Forelimb muscle (tissue), 1 donor: ENCODE results near the gene SLC39A7. TPM values are rescaled to one million over a fixed set of nuclear protein-coding genes. Genes with fewer than 3 reads are reported as not detected.

Experiments
- DNase-seq: peaks from one replicate; pipeline ENCODE4 v3.0.0-alpha.2; 2013; ENCODE audit warnings: low read depth
- polyA plus RNA-seq: library from polyadenylated mRNA; unstranded; fragments of 120-200 nt; gene quantifications from one replicate; pipeline ENCODE4 v1.2.1, GENCODE V29; 2013; ENCODE audit not compliant: insufficient read length

SLC39A7 gene
- polyA plus RNA-seq, 1 donor: 75.0 TPM

DNA sequence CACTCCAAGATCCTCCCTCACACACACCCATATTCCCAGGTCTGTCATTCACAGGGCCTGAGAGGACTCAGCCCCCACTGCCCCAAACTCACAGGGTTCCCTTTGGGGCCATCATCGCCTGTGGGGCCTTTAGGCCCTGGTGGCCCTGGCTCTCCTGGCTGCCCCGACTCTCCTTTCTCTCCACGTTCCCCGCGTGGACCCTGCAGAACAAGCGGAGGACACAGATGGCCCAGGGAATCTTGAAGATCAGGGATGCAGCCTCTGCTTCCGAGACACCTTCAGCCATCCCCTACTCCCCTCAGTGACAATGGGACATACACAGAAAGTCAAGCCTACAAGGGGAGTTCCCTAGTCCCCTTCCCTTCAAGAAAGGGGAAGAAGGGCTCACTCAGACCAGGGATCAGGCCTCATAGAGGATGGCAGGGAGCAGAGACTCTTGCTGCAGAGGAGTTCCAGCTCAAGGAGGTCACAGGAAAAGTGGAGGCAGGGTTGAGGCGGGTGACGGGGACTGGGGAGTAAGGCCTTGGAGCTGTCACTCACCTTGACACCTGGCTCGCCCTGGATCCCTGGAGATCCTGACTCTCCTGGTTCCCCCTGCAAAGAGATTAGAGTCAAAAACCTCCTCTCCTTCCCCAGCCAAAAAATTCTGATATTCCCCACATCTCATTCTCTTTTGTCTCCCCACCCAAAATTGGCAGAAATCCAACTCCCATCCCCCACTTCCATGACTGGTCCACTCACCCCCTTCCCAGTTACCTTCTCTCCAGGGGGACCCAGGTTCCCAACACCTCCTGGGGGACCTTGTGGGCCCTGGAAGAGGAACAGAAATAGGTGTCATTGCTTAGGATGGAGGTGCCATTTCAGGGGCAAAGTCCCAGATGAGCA, 31.1 kb upstream of the SLC39A7 start:
- no peak for DNase-seq

DNA sequence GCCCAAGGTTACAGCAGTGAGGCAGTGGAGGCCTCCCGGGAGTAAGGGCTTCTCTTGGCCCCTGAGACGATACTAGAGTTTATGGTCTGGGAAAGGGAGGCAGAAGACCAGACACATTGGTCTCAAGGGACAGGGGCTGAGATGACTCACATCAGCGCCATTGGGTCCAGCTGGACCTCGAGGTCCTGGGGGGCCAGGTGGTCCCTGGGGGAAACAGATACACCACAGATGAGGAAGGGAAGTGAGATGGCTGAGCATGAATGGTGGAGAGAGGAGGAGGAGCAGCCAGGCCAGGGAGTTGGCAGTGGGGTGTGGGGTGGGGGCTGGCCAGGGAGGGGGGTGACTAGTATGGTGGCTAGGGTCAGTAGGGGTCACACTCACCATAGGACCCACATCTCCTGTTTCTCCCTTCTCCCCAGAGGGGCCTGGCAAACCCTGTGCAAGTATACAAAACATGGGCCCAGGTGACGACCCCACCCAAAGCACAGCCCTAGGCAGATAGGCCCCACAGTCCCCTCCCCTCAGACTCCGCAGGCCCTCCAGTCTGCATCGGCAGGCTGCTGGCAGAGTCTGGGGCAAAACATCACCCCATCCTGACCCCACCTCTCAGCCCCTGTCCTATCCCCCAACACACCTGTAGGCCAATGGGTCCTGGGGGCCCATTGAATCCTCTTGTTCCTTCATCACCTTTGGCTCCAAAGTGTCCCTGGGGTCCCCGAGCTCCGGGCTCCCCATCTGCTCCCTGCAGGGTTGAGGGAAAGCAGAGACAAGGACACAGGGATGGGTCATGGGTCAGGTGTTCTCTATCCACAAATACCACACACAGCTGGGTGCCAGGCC, 30.3 kb upstream of the SLC39A7 start:
- no peak for DNase-seq

DNA sequence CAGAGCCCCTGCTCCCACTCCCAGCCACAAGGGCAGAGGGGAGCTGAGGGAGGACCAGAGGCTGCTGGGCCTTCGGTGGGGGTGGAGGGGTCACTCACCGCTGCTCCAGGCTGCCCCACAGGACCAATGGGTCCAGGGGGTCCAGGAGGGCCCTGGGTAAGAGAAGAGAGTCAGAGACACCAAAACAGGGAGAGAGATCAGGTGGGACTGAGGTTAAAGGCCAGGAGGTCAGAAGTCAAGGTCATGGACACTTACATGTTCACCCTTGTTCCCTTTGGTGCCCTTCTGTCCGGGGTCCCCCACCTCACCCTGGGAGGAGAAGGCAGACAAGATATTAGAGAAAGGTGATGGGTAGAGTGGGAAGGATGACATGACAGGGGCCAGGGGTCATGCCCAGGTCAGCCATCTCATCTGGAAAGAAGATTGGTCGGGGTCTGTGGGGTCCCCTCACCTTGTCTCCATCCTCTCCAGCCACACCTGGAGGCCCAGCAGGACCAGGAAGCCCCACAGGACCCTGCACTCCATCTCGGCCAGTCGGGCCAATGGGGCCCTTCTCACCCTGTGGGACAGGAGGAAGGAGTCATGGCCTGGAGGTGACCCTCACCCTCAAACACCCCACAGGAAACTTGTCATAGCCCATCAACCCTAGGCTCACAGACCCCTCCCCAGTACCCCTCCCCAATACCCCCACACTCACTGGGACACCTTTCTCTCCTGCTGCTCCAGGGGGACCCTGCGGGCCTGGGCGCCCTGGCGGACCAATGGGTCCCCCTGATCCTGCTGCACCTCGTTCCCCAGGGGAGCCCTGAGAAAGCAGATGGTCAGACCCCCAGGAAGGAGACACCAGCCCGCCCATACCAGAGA, 29.4 kb upstream of the SLC39A7 start:
- no peak for DNase-seq

DNA sequence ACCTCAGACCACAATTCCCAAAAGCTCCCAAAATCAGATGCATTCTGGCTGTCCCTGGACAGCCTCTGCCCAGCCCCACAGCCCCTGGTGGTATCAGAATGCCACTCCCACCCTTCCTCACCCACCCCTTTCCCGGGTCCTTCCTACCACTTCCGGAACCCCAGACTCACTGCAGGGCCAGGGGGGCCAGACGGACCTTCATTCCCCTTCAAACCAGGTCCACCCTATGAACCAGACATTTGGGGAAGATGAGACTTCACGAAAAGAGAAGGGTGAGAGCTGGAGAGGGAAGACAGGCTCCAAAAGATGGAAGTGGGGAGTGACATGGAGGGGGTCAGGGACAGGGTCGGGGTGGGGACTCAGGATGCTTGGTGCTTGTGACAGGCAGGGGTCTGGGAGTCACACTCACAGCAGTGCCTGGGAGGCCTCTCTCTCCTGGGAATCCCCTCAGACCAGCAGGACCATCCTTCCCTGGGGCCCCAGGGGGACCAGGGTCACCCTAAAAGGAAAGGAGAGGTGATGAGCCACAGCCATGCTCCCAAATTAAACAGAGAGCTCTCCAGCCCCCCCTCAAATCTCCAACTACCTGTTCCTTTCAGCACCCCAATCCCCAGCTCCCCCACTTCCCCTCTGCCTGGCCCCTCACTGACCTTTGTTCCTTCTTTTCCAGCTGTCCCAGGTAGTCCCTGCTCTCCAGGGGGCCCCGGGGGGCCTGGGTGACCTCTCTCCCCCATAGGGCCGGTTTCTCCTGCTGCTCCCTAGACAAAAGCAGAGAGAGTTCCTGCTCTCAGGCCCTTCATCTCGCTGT, 28.6 kb upstream of the SLC39A7 start:
- no peak for DNase-seq

DNA sequence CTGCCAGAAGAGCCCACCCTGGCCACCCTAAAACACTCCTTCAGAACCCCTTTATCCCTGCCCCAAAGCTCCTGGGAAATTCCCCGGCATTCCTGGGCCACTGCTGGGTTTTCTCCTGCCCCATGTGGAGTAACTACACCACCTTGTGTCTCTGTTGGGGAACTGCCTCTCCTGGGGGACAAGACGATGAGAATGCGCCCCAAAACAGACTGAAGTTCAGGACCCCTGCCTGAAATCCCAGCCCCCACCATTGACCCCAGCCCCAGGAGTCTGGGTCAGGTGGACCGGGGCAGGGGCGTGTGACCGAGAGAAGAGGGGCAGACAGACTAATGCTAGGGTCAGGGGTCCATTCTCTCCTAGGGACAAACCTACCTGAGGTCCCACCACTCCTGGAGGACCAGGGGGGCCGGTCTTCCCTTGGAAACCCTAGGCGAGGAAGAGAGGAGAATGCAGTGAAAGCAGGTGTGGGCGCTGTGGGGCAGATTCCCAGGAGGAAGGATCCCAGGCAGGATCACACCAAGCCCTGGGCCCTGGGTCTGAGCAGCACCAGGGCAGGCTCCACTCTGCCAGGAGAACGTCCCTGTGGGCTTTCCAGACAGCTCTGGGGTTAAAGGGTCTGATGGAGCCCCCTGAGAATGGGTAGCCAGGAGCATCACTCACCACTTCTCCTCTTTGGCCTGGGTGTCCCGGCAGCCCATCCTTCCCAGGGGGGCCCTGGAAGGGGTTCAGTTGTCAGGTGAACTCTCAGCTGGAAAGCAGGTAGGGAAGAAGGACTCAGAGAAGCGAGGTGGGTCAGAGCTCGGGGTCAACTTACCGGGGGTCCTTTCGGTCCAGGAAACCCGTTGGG, 27.8 kb upstream of the SLC39A7 start:
- DNase-seq: no peak

DNA sequence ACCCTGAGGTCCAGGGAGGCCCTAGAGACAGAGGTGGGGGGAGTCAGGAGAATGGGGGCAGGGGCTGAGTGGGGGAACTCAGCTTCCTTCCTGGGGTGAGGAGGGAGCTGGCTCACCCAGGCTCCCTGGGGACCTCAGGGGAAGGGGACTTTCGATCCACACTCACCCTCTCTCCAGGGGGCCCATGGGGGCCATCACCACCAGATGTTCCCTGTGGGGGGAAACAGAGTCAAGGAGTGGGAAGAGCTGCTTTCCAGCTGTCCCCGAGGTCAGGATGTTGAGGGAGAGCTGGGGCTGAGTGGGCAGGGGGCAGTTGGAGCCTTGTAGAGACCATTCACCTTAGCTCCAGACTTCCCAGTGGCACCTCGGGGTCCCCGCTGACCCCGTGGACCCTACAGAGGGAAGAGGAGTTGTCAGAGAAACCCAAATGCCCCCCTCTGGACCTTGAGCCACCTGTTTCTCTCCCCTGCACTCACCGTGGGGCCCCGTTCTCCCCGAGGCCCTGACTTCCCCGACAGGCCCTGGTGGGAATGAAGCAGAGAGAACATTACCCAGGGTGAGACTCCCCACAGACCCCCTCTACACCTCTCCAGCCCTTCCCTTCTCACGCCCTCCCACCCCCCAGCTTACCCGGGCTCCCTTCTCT, 27.0 kb upstream of the SLC39A7 start:
- DNase-seq: no peak

DNA sequence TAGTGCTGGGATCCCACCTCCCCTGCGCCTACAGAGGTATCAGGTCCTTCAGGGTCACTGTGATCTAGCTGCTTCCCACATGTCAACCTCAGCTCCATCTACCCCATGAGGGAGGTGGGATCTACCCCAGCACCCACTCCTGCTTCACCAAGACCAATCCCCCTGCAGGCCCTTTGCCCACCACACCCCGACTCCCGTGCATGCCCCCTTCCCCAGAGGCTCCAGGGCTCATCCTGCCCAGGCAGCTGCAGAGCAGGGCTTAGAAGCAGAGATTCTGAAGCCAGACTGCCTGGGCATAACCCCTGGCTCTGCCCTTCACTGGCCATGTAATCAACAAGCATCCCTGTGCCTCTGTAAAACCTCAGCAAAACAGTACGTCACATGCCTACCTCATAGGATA, 25.9 kb upstream of the SLC39A7 start:
- no peak for DNase-seq

DNA sequence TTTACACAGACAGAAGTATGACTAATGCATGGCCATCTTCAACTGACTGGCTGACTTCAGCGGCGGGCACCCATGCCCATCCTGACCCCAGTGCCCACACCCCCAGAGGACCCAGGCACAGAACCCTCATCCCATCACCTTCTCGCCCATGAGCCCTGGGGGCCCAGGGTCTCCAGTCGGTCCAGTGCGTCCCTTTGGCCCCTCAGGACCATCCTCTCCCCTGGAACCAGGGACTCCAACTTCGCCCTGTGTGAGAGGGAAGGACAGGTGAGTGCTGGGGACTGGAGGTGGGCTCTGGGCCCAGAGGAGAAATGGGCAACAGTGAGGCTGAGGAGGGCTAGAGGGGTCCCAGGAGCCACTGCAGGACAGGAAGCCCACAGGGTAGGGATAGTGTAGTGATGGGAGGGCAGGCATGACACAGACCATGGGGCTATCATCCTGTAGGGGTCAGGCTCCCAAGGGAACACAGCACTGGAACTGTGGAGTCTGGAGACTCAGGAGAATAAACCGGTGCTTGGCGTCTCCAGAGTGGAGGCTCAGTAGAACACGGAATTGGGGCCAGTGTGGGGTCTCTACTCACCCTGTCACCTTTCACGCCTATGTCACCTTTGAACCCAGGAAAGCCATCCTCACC, 25.1 kb upstream of the SLC39A7 start:
- no peak for DNase-seq

DNA sequence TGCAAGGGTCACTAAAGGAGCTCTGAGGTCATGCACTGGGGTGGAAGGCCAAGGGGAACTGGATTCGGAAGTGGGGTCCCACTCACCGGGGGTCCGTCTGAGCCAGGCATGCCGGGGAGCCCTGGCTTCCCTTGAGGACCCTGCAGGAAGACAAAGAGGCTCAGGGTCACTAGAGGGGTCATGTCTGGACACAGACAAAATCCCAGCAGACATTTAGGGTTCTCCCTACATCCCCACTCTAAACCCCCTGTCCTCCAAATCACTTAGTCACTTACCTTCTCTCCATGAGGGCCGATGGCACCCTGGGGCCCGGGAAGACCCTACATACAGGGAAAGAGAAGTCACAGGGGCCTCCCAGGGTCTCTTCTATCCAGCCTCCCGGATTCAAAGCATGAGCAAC, 23.8 kb upstream of the SLC39A7 start:
- no peak for DNase-seq

DNA sequence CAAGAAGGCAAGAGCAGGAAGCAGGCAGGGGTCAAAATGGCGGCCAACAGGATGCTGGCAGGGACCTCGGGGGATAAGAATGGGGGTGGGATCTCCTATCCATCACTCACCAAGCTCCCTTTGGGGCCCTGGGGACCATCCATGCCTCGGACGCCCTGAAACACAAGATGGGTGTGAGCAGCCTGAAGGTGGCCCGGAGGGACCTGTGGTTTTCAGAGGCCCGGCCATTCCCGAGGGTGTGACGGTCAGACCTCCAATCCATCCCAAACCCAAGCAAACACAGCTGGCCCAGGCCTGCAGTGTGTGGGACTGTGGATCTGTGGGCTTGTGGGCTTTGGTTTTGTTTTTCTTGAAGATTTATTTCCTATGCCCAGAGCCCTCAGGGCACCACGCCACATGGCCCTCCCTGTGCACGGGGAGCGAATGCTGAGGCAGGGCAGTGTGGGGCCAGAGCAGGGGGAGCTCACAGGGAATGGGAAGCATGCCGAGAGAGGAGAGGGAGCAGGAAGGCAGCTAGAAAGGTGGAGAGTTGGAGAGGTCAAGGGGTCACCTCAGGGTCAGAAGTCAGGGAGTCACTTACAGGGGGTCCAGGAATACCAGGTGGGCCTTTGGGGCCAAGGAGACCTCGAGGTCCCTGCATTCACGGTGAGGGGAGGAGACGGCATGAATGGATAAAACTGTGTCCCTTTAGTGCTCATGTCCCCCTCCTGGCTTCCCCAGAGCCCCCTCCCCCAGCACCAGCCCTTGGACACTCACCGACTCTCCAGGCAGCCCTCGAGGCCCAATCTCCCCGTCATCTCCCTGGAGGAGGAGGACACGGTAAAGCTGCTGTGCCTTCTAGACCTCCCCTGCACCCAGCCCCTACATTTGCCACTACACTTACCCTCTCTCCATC, 22.9 kb upstream of the SLC39A7 start:
- DNase-seq: no peak

DNA sequence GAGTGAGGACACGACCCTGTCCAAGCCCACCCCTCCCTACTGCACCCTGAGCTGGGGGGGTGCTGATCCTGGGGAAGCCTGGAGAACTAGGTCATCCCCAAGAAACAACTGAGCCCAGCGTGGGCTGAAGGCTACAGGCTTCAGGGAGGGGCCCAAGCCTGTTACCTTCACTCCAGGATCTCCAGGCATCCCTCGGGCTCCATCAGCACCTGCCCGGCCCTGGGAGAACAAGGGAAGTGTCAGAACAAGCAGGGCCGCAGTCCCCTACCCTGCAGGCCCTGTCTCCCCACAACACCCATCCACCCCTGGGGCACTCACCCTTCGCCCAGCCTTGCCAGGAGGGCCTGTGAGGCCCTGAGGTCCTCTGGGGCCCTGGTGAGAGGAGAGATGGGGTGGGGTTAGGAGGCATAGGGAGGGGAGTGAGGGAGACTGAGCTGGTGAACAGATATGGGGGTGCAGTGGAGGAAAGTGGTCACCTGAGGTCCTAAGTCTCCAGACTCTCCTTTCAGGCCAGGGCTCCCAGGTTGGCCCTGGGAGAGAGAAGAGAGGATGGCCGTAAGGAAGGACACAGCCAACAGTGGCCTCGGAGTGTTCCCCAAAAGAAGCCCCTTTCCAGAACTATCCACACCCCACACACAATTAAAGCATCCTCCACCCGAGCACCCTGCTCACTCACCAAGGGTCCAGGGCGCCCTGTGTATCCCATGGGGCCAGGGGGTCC, 21.8 kb upstream of the SLC39A7 start:
- DNase-seq: no peak

DNA sequence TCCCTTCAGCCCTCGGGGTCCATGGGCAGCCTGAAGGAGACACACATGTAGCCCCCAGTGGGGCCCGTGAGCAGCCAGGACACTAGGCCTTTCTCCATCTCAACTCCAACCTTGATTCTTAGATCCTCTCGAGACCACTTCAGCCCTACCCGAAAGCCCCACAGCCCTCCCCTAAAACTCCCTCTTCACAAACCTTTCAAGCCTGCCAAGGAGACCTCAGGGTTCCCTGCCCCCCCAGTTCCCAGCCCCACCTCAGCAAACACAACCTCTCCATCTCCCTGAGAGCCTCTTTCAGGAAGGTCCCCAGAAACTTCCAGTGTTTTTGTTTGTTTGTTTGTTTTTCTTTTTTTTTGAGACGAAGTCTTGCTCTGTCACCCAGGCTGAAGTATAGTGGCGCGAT, 19.5 kb upstream of the SLC39A7 start:
- DNase-seq: no peak

DNA sequence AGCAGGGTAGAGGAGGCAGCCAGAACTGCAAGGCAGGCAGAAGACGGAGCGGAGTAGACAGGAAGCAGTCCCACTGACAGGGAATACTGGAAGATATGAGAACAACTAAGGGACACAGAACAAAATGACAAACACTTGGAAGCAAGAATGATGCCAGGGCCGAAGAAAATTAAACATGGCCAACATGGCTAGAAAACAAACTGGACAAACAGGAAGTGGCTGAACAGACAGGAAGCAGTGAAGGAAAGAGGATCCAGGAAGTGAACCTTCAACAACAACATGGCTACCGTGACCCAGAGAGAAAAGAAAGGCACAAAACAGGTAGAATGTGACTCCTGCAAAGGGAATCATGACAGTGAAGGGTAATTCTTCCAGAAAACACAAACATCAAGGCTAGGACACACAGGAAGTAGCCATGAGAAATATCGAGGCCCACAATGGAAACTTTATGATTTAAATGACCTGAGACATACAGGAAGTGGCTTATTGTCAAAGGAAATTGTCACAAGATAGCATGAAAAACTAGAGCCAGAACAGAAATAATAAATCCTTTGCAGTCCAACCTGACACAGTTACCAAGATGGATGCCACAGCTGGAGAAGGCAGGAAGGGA, 17.5 kb upstream of the SLC39A7 start:
- no peak for DNase-seq

DNA sequence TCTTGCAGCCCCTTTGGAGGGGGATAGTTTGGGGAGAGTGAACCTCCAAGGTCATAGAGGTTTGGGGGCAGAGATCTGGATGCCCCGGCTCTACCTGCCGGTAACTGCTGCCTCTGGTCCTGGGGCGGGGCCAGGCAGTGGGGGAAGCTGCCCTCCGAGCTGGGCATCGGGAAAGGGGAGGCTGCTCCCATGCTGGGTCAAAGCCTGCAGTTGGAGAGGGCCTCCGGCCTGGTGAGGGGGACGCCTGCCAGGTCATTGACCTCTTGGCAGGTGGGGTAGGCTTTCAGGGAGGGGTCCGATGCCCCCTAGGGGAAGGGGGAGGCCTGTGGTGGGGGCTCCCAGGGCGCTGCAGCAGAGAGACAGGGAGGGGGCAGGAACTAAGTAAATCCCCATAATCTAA, 15.5 kb upstream of the SLC39A7 start:
- no peak for DNase-seq

DNA sequence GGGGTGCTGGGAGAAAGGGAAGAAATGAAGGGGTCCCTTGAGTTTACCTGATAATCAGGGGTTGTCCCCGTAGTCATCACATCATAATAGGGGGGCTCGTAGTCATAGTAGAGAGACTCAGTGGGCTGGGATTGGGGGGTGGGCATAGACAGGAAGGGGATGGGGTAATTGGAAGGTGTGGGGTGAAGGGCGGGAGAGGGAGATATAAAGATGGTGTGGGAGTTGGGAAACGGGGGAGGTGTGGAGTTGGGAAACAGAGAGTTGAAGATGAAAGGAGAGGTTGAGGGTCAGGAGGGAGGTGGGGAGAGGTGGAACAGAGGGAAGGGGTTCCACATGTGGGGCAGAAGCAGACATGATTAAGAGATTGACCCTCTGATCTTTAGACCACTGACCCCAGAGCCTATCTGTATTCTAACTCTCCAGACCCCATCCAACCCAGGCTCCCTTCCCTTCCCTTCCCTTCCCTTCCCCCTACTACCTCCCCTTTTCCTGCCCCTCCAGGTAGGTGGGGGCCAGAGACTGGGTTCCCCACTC, 14.9 kb upstream of the SLC39A7 start:
- DNase-seq: no peak

DNA sequence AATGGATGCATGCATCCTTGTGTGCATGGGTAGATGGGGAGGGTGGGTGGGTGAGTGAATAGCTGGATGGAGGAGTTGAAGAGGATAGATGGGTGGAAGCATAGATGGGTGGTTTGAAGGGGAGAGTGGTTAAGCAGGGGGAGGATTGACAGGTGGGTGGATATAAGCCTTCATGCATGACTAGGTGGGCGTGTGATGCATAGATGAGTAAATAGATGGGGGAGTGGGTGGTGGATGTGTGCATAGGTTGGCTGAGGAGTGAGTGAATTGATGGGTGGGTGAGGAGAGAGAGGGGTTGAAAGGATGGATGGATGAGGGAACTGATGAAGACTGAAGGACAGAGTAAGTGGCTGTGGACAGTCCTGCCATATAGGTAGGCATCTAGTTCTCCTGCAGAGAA, 12.9 kb upstream of the SLC39A7 start:
- no peak for DNase-seq

DNA sequence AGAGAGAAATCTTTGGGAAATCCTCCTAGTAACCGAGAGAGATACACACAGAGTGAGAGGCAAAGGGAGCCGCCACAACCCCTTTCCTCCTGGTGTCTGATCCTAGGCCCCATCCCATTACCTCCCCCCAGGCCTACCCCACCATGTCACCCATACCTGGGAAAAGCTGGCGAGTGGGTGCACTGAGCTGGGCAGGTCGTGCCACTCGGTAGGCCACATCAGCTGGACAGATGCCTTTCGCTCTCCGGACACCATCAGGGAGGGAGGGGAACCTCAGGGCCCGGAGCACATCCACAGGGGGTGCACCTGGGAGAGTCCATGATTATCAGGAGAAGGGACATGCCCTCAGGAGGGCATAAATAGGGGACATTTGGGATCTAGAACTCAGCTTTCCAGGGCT, 11.5 kb upstream of the SLC39A7 start:
- DNase-seq: no peak
